Ishikawa (cell line): ENCODE results near the gene OR4N5.

ENCODE experiments used
- CEBPB ChIP-seq: IDR thresholded peaks from 2 replicates; pipeline ENCODE4 v1.6.1; 2012
- CREB1 ChIP-seq: IDR thresholded peaks from 2 replicates; pipeline ENCODE4 v1.6.1; 2012; ENCODE audit warnings: low read depth
- EGR1 ChIP-seq: IDR thresholded peaks from 2 replicates; pipeline ENCODE4 v1.6.1; 2012
- EP300 ChIP-seq: IDR thresholded peaks from 2 replicates; pipeline ENCODE4 v1.6.1; 2012; ENCODE audit warnings: borderline replicate concordance
- FOXM1 ChIP-seq: IDR thresholded peaks from 2 replicates; pipeline ENCODE4 v1.6.1; 2012; ENCODE audit warnings: low read depth, borderline replicate concordance
- NFIC ChIP-seq: IDR thresholded peaks from 2 replicates; pipeline ENCODE4 v1.6.1; 2012
- RAD21 ChIP-seq: IDR thresholded peaks from 2 replicates; pipeline ENCODE4 v1.6.1; 2012; ENCODE audit warnings: low read depth
- REST ChIP-seq: IDR thresholded peaks from 2 replicates; pipeline ENCODE4 v1.6.1; 2012; ENCODE audit warnings: low read depth, mild to moderate bottlenecking
- TAF1 ChIP-seq: IDR thresholded peaks from 2 replicates; pipeline ENCODE4 v1.6.1; 2012; ENCODE audit warnings: low read depth, mild to moderate bottlenecking
- TCF12 ChIP-seq: IDR thresholded peaks from 2 replicates; pipeline ENCODE4 v1.6.1; 2012; ENCODE audit warnings: low read depth
- TEAD4 ChIP-seq: IDR thresholded peaks from 2 replicates; pipeline ENCODE4 v1.6.1; 2012
- USF1 ChIP-seq: IDR thresholded peaks from 2 replicates; pipeline ENCODE4 v1.6.1; 2012
- YY1 ChIP-seq: IDR thresholded peaks from 2 replicates; pipeline ENCODE4 v1.6.1; 2012; ENCODE audit warnings: low read depth
- ZBTB7A ChIP-seq: IDR thresholded peaks from 2 replicates; pipeline ENCODE4 v1.6.1; 2012; ENCODE audit warnings: low read depth
- TF ChIP-seq, protein P1 (sequence below): IDR thresholded peaks from 2 replicates; pipeline ENCODE4 v1.6.1; 2012

Gene OR4N5

GRCh38 chr14:20112321-20112720, 26.3 kb upstream of the OR4N5 start:
- TF ChIP-seq, protein P1, sequence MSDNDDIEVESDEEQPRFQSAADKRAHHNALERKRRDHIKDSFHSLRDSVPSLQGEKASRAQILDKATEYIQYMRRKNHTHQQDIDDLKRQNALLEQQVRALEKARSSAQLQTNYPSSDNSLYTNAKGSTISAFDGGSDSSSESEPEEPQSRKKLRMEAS = no peak
- TF ChIP-seq TEAD4 = no peak
- no peak for TF ChIP-seq CREB1
- no peak for TF ChIP-seq CEBPB
- no peak for TF ChIP-seq FOXM1
- TF ChIP-seq EP300 = no peak
- TF ChIP-seq TCF12 = no peak
- TF ChIP-seq YY1 = no peak

GRCh38 chr14:20116748-20117147, 21.9 kb upstream of the OR4N5 start:
- TF ChIP-seq TCF12 (no peak), EGR1 (no peak), CEBPB (no peak), ZBTB7A (no peak), YY1 (no peak), FOXM1 (no peak), REST (no peak), TEAD4 (no peak), CREB1 (no peak), EP300 (no peak), USF1 (no peak), RAD21 (no peak), NFIC (no peak)
- TF ChIP-seq, protein P1 = no peak

DNA sequence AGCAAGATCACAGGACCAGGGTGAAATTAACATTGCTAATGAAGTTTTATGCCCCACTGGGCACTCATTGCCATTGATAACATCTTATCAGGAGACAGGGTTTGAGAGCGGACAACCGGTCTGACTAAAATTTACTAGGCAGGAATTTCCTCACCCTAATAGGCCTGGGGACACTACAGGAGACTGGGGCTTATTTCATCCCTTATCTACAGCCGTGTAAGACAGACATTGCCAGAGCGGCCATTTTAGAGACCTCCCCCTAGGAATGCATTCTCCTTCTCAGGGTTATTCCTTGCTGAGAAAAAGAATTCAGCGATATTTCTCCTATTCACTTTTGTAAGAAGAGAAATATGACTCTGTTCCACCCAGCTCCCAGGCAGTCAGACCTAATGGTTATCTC, 19.8 kb upstream of the OR4N5 start:
- TF ChIP-seq EGR1 (no peak), EP300 (no peak), TEAD4 (no peak), ZBTB7A (no peak), REST (no peak), CREB1 (no peak), CEBPB (no peak), YY1 (no peak), TCF12 (no peak)
- TF ChIP-seq, protein P1 = no peak

- TF ChIP-seq EP300 (no peak), TEAD4 (no peak), YY1 (no peak), FOXM1 (no peak), CREB1 (no peak), RAD21 (no peak), USF1 (no peak), EGR1 (no peak), ZBTB7A (no peak), TAF1 (no peak), REST (no peak), TCF12 (no peak), NFIC (no peak), CEBPB (no peak)
- TF ChIP-seq, protein P1 = no peak
These were observed 5.3 kb downstream of the OR4N5 start for GRCh38 chr14:20143911-20144310.
